Right atrium auricular region (tissue), 2 donors: ENCODE measurements around the gene RASSF4. TPM values are rescaled to one million over a fixed set of nuclear protein-coding genes. Genes with fewer than 3 reads are reported as not detected.

Experiments used
- DNase-seq: peaks from one replicate; pipeline ENCODE4 v3.0.0-alpha.2; 2019; ENCODE audit warnings: low spot score
- H3K27ac ChIP-seq, 2 donors: fragments of 200-600 bp; sonication (generic); 1 replicate in 1 of 2; 2 replicates in 1 of 2; pipeline ENCODE4 v1.5.1; 2016 to 2019
- H3K27me3 ChIP-seq, 2 donors: fragments of 200-600 bp; sonication (generic); one replicate each; pipeline versions ENCODE4 v1.5.1 to v1.6.0; 2017 to 2019
- H3K36me3 ChIP-seq: fragments of 200-600 bp; sonication (generic); one replicate; pipeline ENCODE4 v1.5.1; 2016
- H3K4me1 ChIP-seq, 2 donors: fragments of 200-600 bp; sonication (generic); one replicate each; pipeline versions ENCODE4 v1.5.1 to v1.6.0; 2017 to 2019
- H3K4me3 ChIP-seq, 2 donors: fragments of 200-600 bp; sonication (generic); 1 replicate in 1 of 2; 2 replicates in 1 of 2; pipeline ENCODE4 v1.5.1; 2017 to 2019; ENCODE audit warnings: mild to moderate bottlenecking in 1 of 2, moderate library complexity in 1 of 2
- H3K9me3 ChIP-seq, 2 donors: fragments of 200-600 bp; sonication (generic); one replicate each; pipeline ENCODE4 v1.5.1; 2019
- CTCF ChIP-seq, 2 donors: fragments of 200-600 bp; sonication (generic); IDR thresholded peaks; one replicate each; pipeline ENCODE4 v1.5.1; 2019; ENCODE audit warnings: antibody characterized with exemption in 2 of 2
- total RNA-seq, 2 donors: library from RNA; depleted of rRNA; stranded (reverse); fragments of >200 nt; gene quantifications; one replicate each; pipeline ENCODE4 v1.1.0, GENCODE V29; 2016

RASSF4 gene
- total RNA-seq, 2 donors from 2014 or later = 43.3 to 43.4 TPM

- DNase-seq = no peak
- TF ChIP-seq CTCF (IDR thresholded peaks at IDR 0.05) = no peak
- Histone ChIP-seq H3K9me3 (no peaks in the 10 kb centered on the region), H3K4me3 (no peak overlapping the region), H3K4me1 (peaks cover 7 to 87% of the 10 kb centered on the region in 2 donors), H3K36me3 (peaks cover 34% of the 10 kb centered on the region), H3K27ac (peak overlapping the region; percentile 92 to 96), H3K27me3 (no peaks in the 10 kb centered on the region)
These were observed 36.5 kb downstream of the RASSF4 start for GRCh38 chr10:44995914-44996669.

- H3K36me3 ChIP-seq = peaks cover 23% of the 10 kb centered on the region
- no peaks in the 10 kb centered on the region for H3K27me3 ChIP-seq
- peak overlapping the region; percentile 92 to 96 for H3K27ac ChIP-seq
- no peak for TF ChIP-seq CTCF (IDR thresholded peaks at IDR 0.05)
- H3K9me3 ChIP-seq = no peaks in the 10 kb centered on the region
- no peak overlapping the region for H3K4me3 ChIP-seq
- peaks cover 7 to 85% of the 10 kb centered on the region in 2 donors for H3K4me1 ChIP-seq
- no peak for DNase-seq
These were observed 37.6 kb downstream of the RASSF4 start for GRCh38 chr10:44997105-44997748.

- H3K4me3 ChIP-seq = no peak overlapping the region
- no peaks in the 10 kb centered on the region for H3K9me3 ChIP-seq
- H3K4me1 ChIP-seq = peaks cover 7 to 79% of the 10 kb centered on the region in 2 donors
- no peaks in the 10 kb centered on the region for H3K27me3 ChIP-seq
- H3K36me3 ChIP-seq = peaks cover 15% of the 10 kb centered on the region
- peak overlapping the region; percentile 92 to 96 for H3K27ac ChIP-seq
- TF ChIP-seq CTCF (IDR thresholded peaks at IDR 0.05) = no peak
- no peak for DNase-seq
These were observed 38.6 kb downstream of the RASSF4 start for GRCh38 chr10:44998146-44998631.

GRCh38 chr10:45000138-45000751 lies 40.6 kb downstream of the RASSF4 start:
- Histone ChIP-seq H3K4me3 (peak overlapping the region; percentile 61 to 64), H3K27me3 (no peaks in the 10 kb centered on the region), H3K36me3 (peaks cover 18% of the 10 kb centered on the region), H3K9me3 (no peaks in the 10 kb centered on the region), H3K27ac (peak overlapping the region; percentile 92 to 96), H3K4me1 (peaks cover 6 to 64% of the 10 kb centered on the region in 2 donors)
- TF ChIP-seq CTCF (IDR thresholded peaks at IDR 0.05) = no peak
- DNase-seq = peak; percentile 92

- Histone ChIP-seq H3K27ac (peak within 1 kb of the TSS; percentile 92 to 96), H3K9me3 (no peaks in the 10 kb centered on the region), H3K4me3 (peak within 1 kb of the TSS; percentile 61 to 64), H3K27me3 (no peaks in the 10 kb centered on the region), H3K4me1 (peaks cover 0 to 58% of the 10 kb centered on the region in 2 donors), H3K36me3 (peaks cover 18% of the 10 kb centered on the region)
- no peak for DNase-seq
- TF ChIP-seq CTCF (IDR thresholded peaks at IDR 0.05) = peak in 1 of 2 donors; percentile 30
These were observed 41.3 kb downstream of the RASSF4 start, which contains the start of gene ZNF22 for GRCh38 chr10:45000752-45001380. Gene ZNF22 (plus strand): TSS chr10:45000923. CDS start chr10:45003369, 2,446 bp downstream.
